Stimulated activated CD8-positive, alpha-beta memory T cell treated with anti-CD3 and anti-CD28 coated beads, Interleukin-2, amount 100 ng/mL, for 48 hours (primary cell): Measurements from ENCODE around the gene MYCT1.
"Not testable (repeated sequence)": the region's sequence is repeated elsewhere in the genome, so short reads cannot be mapped to it uniquely, and the experiment has no call there.

ENCODE experiments used
- DNase-seq, 2 donors: peaks; one replicate each; pipeline ENCODE4 v3.0.0-alpha.2; 2020; ENCODE audit warnings: low read depth in 2 of 2

The MYCT1 gene, protein sequence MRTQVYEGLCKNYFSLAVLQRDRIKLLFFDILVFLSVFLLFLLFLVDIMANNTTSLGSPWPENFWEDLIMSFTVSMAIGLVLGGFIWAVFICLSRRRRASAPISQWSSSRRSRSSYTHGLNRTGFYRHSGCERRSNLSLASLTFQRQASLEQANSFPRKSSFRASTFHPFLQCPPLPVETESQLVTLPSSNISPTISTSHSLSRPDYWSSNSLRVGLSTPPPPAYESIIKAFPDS

DNA sequence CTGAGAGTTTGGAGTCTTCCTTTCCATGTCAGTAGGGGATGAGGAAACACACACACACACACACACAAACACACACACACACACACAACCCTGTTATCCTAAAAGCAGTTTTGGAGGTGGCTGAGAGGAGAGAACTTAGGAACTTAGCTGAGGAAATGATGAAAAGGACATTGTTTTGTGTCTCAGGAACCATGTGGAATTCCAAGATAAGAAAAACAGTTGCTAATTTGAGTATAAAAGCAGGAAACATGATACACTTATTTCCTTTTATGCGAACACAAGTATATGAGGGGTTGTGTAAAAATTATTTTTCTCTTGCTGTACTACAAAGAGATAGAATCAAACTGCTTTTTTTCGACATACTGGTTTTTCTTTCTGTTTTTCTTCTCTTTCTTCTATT is at the start of gene MYCT1:
Gene MYCT1 (plus strand): TSS at position 264 of the 400 bp plus-strand sequence. CDS start 6 bp downstream, at position 270.
- DNase-seq, result no peak

DNA sequence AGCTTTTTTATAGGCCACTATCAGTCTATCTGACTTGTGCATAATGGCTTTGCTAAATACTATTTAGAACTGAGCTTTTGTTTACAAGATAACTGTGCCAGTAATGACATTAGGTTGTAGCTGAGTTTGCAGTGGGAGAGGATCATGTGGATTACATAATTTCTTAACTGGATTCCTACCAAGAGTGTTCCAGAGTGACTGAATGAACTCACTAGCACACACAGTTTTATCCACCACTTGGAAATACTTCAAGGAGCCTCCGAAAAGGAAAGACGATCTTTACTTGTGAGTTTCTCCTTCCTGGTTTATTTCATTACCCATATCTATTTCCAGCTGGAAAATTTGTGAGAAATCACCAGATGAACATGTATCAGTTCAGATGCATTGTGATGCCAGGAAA is 49.6 kb upstream of the MYCT1 start:
- no peak for DNase-seq

DNA sequence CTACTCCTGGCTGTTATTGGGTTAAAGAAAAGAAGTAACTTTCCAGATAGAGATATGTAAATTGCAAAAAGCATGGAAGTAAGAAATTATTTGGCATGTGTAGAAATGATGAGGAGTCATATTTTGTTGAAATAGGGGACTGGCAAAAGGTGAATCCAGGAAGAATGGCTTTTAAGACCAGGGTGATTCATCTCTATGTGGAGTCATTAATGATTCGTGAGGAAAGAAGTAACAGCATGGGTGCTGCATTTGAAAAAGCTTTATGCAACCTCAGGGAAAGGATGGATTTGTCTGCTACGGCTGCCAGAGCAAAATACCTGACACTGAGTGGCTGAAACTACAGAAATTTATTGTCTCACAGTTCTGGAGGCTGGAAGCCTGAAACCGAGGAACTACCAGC is 45.7 kb upstream of the MYCT1 start:
- no peak for DNase-seq

DNA sequence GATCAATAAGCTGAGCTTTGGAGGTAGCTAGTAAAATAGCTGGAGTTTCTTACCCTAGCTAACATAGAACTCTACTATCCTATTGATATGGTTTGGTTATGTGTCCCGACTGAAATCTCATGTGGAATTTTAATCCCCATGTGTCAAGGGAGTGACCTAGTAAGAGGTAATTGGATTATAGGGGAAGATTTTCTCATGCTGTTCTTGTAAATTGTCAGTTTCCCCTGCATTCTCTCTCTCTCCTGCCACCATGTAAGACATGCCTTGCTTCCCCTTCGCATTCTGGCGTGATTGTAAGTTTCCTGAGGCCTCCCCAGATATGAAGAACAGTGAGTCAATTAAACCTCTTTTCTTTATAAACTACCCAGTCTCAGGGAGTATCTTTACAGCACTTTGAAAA is 35.9 kb upstream of the MYCT1 start:
- no peak for DNase-seq

DNA sequence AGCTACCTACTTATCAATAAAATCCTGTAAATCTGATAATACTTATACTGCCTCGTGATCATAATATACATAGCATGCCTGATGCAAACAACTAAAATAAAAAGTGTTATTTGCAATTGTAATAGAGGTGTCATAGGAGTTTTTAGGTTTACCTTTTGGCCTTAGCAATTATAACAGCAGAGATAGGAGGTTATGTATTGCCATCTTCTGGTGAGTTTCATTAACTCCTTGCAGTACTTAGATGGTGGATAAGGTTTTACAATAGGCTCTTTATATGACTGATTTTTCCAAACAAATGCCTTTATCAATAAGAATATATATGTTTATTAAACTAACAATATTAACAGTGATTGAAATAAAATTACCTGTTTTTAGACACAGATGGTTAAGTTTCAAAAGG is 27.8 kb upstream of the MYCT1 start:
- no peak for DNase-seq

DNA sequence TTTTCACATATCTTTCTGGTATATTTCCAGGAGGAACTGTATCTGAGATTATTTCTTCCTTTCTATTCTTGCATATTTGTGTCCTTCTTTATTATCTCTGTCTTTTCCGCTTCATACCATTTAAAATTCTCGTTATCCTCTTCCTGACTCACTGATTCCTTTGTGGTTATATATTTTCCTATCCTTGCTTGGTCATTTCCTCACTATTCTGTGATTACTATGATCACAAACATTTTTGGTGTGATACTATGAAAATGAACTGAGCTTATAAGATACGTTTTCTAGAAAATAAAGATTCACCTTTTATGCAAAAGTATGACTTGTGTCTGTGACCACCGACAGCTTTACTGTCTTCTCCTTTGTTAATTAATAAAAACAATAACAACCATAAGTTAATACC is 26.5 kb upstream of the MYCT1 start:
- no peak for DNase-seq

DNA sequence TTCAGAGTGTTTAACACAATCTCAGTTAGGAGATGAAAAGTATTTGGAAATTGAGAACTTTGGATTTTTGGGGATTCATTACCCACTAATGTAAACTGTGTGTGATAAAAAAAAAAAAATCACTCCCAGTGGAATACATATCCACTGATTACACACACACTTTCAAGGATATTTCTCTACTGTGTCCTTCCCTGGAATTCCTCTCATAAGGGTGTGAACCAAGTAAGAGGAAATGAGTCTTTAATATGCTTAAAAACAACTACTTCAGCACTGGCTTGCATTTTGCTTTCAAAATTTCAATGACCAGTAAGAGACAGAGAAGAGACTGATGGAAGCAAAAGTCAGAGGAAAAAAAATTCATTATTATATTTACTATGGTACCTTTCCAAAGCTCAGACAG is 24.5 kb upstream of the MYCT1 start:
- DNase-seq, result no peak

DNA sequence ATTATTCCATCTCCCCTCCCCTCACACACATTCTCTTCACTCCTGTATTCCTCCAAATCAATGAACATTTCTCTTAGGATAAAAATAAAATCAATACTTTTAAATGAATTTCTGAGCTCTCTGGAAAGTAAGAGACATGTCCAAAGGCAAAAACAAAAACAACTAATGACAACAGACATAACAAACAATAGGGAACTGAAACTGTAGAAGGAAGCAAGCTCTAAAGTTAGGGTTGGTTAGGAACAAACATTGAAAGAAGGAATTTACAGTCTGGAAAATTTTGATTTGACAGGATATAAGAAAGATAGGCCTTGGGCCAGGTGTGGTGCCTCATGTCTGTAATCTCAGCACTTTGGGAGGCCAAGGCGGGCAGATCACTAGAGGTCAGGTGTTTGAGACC is 17.5 kb upstream of the MYCT1 start:
- DNase-seq, result no peak

DNA sequence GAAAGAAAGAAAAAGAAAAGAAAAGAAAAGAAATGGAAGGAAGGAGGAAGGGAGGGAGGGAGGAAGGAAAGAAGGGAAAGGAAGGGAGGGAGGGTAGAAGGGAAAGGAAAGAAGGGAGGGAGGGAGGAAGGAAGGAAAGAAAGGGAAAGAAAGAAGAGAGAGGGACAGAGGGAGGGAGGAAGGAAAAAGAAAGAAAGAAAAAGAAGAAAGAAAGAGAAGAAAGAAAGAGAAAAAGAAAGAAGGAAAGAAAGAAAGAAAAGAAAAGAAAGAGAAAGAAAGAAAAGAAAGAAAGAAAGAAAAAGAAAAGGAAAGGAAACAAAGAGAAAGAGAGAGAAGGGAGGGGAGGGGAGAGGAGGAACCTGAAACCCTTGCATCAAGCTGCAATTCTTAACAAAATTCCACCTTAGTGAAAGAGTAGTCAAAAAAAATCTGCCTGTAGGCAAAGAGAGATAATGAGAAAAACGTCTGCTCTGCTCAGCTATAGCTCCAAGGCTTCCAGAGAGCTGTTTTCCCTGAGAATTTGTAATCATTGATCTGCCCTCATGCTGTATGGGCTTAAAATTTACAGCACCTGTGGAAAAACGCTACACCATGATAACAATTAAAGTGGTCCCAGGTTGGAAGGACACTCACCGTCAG is 16.7 kb upstream of the MYCT1 start:
- no peak for DNase-seq

DNA sequence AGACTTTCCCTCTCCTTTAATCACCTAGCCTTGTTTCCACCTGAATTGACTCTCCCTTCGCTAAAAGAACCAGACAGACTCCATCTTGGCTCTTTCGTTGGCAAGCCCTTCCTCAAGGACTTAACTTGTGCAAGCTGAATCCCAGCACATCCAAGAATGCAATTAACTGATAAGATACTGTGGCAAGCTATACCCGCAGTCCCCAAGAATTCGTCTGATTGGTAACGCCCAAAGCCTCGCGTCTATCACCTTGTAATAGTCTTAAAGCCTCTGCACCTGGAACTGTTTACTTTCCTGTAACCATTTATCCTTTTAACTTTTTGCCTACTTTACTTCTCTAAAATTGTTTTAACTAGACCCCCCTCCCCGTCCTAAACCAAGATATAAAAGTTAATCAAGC is 15.6 kb upstream of the MYCT1 start:
- DNase-seq, result no peak

DNA sequence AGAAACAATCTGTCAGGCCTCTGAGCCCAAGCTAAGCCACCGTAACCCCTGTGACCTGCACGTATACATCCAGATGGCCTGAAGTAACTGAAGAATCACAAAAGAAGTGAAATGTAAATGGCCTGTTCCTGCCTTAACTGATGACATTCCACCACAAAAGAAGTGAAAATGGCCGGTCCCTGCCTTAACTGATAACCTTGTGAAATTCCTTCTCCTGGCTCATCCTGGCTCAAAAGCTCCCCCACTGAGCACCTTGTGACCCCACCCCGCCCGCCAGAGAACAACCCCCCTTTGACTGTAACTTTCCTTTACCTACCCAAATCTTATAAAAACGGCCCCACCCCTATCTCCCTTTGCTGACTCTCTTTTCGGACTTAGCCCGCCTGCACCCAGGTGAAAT is 14.8 kb upstream of the MYCT1 start:
- not testable (repeated sequence) for DNase-seq

DNA sequence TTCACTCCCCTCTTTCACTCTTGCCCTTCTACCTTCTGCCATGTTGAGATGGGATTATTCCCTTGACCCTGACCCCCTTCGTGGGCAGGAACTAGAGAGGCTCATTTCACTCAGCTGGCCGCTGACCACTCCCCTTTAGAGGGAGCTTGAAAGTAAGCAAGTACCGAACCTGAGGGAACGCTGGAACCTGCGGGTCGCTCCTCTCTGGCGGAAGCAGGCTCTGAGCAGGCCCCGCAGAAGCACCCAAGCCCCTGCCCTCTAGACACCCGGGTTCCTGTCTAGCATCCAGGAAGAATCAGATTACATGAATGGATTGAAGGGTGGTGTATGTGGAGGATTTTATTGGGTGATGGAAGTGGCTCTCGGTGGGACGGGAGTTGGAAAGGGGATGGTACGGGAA is 11.9 kb upstream of the MYCT1 start:
- no peak for DNase-seq

DNA sequence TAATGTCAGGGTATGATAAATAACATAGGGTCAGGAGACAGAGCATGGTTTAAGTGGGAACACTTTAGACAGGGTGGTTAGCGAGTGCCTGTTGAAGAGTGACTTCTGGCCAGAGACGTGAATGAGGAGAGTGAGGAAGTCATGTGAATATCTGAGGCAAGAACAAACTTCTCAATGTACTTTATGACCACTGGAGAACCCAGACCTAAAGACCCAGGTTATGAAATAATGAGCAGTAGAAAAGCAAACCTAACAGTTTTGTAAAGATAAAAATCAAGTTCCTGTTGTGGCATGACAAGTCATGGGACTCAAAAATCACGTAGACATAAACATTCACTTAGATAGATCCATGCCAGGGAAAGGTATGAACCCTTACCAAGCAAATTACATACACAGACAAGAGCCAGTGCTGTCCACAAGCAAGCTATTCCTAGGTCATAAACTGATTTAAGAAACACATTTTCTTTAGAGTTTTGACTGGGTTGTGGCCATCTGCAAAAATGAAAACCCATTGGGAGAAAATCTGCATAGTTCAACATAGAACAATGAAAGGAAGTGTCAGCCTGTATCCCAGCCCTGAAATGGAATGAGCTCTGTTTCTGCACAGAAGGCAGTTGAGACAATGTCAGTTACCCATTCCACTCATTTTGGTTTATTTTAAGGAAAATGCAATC is 2.2 kb upstream of the MYCT1 start:
- DNase-seq, result no peak

DNA sequence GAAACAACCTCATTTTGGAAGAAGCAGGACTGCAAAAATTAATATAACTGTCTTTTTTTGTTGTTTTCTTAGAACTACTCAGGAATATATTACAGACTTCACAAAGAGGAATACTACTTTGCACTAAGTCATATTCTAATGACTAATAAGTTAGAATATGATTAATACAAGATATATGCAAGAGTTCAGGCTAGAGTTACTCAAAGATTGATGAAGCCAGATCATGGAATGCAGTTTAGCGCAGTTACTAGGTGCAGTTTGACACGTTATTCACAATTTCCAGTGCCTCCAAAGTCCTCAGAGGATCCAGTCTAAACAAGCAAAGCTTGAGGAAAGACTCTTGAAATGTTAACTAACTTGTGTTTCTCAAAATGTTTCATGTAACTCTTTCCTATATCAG is 1.2 kb upstream of the MYCT1 start:
- no peak for DNase-seq

DNA sequence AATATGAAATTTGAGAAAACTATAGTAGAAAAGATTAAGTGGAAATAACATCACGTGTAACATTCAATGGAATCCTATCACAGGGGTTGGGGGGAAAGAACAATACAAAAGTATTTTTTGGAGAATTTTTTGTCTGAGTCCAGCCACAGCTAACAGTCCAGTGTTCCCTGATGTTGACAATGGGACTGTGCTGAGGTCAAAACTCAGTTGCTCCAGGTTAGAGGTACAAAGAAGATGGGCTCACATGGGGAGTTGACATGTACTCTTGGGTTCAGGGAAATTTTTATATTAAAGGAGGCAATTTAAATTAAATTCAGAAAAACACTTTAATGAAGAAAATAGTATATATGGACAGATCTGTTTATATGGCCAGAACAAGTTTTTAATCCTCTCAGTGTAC is 995 bp downstream of the MYCT1 start:
- no peak for DNase-seq

DNA sequence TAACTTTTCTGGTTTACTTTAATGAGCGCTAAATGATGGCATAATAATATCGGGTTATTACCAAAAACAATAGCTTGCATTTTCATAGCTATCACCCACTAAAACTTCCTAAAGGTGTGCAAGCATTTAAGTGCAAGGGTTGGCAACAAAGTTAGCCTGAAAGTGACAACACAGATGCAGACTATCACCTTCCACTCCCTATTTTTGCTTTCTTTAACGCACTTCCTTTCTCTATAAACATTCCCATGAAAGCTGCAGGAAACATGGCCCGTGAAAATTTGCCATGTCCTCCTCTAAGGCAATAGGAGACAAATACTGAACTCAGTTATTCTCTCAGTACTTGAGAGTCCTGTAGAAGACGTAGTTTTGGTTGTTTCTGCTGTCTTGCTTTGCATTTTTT is 2.7 kb downstream of the MYCT1 start:
- no peak for DNase-seq

DNA sequence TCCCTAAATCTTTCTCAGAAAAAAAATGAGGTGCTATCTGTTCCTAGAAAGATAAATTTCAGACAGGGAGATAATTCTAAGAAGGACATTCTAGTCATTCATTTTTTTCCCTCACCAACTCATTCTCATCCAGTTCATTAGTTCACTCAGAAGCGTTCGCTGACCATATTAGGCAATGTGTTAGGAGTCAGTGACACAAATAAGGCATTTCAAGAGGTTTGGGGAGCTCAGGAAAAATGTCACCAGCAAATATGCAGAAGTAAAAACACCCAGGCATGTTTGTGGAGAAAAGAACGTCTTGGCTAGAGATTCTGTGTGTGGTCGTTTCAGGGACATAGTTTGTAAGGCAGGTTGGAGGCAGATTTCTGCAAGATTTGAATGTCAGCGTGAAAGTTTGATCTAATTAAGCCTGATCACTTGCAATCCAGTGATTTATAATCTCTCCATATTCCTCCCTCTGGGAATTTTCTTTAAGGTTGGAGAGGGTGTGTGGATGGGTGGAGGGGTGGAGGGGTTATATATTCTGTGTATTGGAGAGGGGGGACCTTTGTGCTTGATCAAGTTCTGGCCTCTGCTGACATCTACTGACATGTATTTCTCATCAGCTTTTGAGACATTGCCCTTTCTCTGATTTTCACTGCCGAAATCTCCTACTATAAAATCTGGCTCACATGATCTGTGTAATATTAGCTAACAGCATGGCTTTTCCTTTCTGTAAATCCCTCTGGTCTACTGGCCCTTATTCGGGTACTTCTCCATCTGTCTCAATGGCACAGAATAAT is 3.6 kb downstream of the MYCT1 start:
- DNase-seq, result no peak

DNA sequence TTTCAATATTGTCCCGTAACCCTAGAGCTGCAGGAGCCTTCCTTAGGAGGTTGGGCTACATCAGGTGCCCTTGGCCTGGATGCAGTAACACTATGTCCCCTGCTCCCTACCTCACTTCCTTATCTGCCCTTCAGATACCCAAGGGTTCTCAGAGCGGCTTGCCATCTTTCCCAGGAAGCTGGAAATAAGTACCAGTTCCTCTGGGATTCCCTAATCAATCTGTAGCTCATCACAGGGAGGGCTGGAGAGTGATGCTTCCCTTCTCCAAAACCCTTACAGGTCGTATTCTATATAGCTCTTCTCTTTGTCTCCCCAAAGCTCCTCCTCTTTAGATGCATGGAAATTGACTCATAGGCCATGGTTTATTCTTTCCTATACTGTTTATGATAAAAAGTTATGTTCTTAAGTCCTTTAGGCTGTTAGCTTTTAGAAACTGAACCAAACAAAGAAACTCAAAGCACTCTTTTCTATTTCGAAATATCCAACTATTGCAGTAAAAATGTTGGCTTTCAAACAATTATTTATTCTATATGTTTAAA is 4.2 kb downstream of the MYCT1 start:
- no peak for DNase-seq

DNA sequence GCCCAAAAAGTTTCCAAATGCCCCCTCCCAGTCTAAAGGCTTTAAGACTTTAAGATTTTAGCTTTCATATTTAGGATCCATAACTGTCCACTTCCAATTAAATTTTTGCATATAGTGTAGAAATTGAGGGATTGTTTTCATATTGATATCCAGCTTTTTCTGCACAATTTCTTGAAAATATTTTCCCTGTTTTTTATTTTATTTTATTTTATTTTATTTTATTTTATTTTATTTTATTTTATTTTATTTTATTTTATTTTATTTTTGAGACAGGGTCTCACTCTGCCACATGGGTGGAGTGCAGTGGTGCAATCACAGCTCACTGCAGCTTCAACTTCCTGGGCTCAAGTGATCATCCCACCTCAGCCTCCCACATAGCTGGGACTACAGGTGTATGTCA is 6.1 kb downstream of the MYCT1 start:
- not testable (repeated sequence) for DNase-seq

DNA sequence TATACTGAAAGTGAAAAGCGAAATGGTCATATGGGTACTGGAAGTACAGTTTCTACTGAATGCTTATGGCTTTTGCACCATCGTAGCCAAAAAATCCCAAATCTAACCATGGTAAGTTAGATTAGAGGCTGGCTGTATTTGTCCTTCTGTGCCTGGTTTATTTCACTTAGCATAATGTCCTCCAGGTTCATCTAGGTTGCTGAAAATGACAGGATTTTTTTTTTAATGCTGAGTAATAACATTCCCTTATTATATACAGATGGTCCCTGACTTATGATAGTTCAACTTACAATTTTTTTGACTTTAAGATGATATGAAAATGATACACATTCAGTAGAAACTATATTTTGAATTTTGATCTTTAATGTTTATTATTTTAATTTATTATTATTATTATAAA is 7.6 kb downstream of the MYCT1 start:
- no peak for DNase-seq

DNA sequence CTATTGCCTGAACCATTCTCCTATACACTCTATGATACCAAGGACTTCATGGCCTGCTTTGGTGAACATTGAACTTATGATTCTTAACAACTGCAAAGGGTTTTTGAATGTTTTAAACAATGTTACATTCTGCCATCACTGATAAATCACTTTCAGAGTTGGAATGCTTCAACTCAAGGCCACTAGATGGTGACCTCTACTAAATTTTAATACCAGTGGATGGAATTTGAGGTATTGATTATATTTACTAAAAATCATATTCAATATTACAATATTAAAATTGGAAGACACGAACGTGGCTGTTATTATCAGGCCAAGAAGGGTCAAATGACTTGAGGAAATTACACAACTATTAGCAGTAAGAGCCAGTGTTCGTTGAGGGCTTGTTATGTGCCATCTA is 18.6 kb downstream of the MYCT1 start:
- no peak for DNase-seq

DNA sequence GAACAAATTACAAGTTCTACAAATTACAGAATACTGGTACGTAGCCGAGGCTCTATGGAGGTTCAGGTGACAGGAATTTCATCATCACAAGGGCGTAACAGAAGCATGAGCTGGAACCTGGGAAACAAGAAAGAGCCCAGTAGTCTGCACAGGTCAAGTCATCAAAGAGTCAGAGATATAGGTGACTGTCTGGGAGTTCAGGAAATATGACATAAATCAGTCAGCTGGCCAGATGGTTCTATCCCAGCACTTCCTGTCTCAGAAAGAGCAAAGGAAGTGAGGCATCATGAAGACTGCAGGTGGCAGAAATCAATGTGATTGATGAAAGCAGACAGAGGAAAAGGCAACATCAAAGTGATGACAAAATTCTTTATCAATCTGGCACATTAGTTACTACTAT is 23.3 kb downstream of the MYCT1 start:
- no peak for DNase-seq
